GM10847 (cell line): ENCODE data around the gene ITPK1.

ENCODE experiments used
- POLR2A ChIP-seq: IDR thresholded peaks from 2 replicates; pipeline ENCODE4 v1.6.1; 2011; ENCODE audit not compliant: insufficient read length; ENCODE audit errors: extremely low read depth

The ITPK1 gene

GRCh38 chr14:92994131-92994676, 121.5 kb downstream of the ITPK1 start:
- no peak for TF ChIP-seq POLR2A

- no peak for TF ChIP-seq POLR2A
Measured at GRCh38 chr14:92993302-92993701, 122.4 kb downstream of the ITPK1 start.

GRCh38 chr14:92991536-92991935, 124.2 kb downstream of the ITPK1 start:
- no peak for TF ChIP-seq POLR2A

- TF ChIP-seq POLR2A, result no peak
Measured at GRCh38 chr14:92990456-92991430, 125.0 kb downstream of the ITPK1 start.

GRCh38 chr14:92988786-92989755, 126.7 kb downstream of the ITPK1 start:
- no peak for TF ChIP-seq POLR2A

GRCh38 chr14:92987713-92988510, 127.8 kb downstream of the ITPK1 start:
- no peak for TF ChIP-seq POLR2A

GRCh38 chr14:92987148-92987570, 128.6 kb downstream of the ITPK1 start:
- no peak for TF ChIP-seq POLR2A

- TF ChIP-seq POLR2A, result no peak
Measured at GRCh38 chr14:92986254-92987147, 129.2 kb downstream of the ITPK1 start.

GRCh38 chr14:92985521-92985920, 130.2 kb downstream of the ITPK1 start:
- TF ChIP-seq POLR2A, result no peak

GRCh38 chr14:92984896-92985295, 130.8 kb downstream of the ITPK1 start:
- TF ChIP-seq POLR2A, result no peak

- TF ChIP-seq POLR2A, result no peak
Measured at GRCh38 chr14:92984082-92984788, 131.5 kb downstream of the ITPK1 start.

GRCh38 chr14:92982956-92983355, 132.8 kb downstream of the ITPK1 start:
- TF ChIP-seq POLR2A, result no peak

GRCh38 chr14:92981726-92982125, 134.0 kb downstream of the ITPK1 start:
- TF ChIP-seq POLR2A, result no peak

- no peak for TF ChIP-seq POLR2A
Measured at GRCh38 chr14:92980866-92981265, 134.9 kb downstream of the ITPK1 start.
